Measurements from ENCODE around the gene VCL. TPM values are rescaled to one million over a fixed set of nuclear protein-coding genes. Genes with fewer than 3 reads are reported as not detected.
"Not testable (repeated sequence)": the region's sequence is repeated elsewhere in the genome, so short reads cannot be mapped to it uniquely, and the experiment has no call there.

Gene VCL
- total RNA-seq, 2 donors from 2014 or later, result 346 to 348 TPM

GRCh38 chr10:73964743-73965142 is 33.2 kb upstream of the VCL start:
- TF ChIP-seq CTCF (IDR thresholded peaks at IDR 0.05), result no peak
- DNase-seq (ENCODE audit: low spot score) (no peak), ATAC-seq (ENCODE audit: insufficient number of reproducible peaks, low FRiP score, low read depth) (no peak)
- Histone ChIP-seq H3K27ac (peak overlapping the region in 1 of 2 donors; percentile 89), H3K4me3 (no peak overlapping the region), H3K36me3 (no peaks in the 10 kb centered on the region), H3K27me3 (replicated peaks; ENCODE audit: insufficient read depth) (no peaks in the 10 kb centered on the region), H3K9me3 (no peaks in the 10 kb centered on the region), H3K4me1 (ENCODE audit: control insufficient read depth in 1 of 2, low read depth in 2 of 2) (peaks cover 22 to 35% of the 10 kb centered on the region in 2 donors)

DNA sequence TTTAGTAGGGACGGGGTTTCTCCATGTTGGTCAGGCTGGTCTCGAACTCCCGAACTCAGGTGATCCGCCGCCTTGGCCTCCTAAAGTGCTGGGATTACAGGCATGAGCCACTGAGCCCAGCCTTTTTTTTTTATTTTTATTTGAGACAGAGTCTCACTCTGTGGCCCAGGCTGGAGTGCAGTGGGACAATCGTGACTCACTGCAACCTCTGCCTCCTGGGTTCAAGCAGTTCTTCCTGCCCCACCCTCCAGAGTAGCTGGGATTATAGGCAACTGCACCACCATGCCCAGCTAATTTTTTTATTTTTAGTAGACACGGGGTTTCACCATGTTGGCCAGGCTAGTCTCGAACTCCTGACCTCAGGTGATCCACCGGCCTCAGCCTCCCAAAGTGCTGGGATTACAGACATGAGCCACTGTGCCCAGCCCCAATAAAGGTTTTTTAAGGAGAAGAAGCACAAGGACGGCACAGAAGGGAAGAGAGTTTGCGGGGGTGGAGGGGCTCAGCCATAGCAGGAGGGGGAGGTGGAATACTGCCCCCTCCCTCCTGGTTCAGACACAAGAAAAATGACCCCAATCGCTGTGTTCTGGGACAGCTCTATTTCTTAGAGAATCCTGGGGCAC is 32.5 kb upstream of the VCL start:
- H3K27ac ChIP-seq, result peak overlapping the region; percentile 89 to 90
- not testable (repeated sequence) for H3K27me3 ChIP-seq (replicated peaks; ENCODE audit: insufficient read depth); ATAC-seq (ENCODE audit: insufficient number of reproducible peaks, low FRiP score, low read depth); H3K36me3 ChIP-seq; H3K9me3 ChIP-seq; DNase-seq (ENCODE audit: low spot score)
- H3K4me1 ChIP-seq (ENCODE audit: control insufficient read depth in 1 of 2, low read depth in 2 of 2), result peaks cover 22 to 35% of the 10 kb centered on the region in 2 donors
- peak overlapping the region; percentile 45 for H3K4me3 ChIP-seq

- Histone ChIP-seq H3K27me3 (replicated peaks; ENCODE audit: insufficient read depth) (no peaks in the 10 kb centered on the region), H3K4me3 (peak overlapping the region; percentile 45), H3K9me3 (no peaks in the 10 kb centered on the region), H3K27ac (peak overlapping the region; percentile 89 to 90), H3K4me1 (ENCODE audit: control insufficient read depth in 1 of 2, low read depth in 2 of 2) (peaks cover 22 to 35% of the 10 kb centered on the region in 2 donors), H3K36me3 (no peaks in the 10 kb centered on the region)
- no peak for TF ChIP-seq CTCF (IDR thresholded peaks at IDR 0.05)
- DNase-seq (ENCODE audit: low spot score), result peak; percentile 80
- ATAC-seq (ENCODE audit: insufficient number of reproducible peaks, low FRiP score, low read depth), result peak; percentile 92
Observed at GRCh38 chr10:73965890-73966768, 31.8 kb upstream of the VCL start.

DNA sequence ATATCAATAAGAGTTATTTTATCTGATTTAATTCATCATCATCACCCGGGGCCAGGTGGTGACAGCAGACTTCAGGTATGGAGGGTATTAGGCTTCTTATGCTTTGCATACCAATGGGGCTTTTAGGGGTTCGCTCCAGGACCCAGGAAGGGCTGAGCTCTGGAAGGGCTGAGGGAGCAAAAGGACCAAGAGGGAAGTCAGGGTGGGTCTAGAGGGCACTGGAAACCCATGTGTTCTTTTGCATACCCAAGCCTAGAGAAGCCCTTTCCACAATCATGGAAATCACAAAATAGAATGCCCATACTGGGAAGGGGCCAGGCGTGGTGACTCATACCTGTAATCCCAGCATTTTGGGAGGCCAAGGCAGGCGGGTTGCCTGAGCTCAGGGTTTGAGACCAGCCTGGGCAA is 30.9 kb upstream of the VCL start:
- TF ChIP-seq CTCF (IDR thresholded peaks at IDR 0.05), result no peak
- H3K9me3 ChIP-seq, result no peaks in the 10 kb centered on the region
- ATAC-seq (ENCODE audit: insufficient number of reproducible peaks, low FRiP score, low read depth), result no peak
- no peak for DNase-seq (ENCODE audit: low spot score)
- H3K4me1 ChIP-seq (ENCODE audit: control insufficient read depth in 1 of 2, low read depth in 2 of 2), result peaks cover 22 to 35% of the 10 kb centered on the region in 2 donors
- H3K4me3 ChIP-seq, result no peak overlapping the region
- H3K27me3 ChIP-seq (replicated peaks; ENCODE audit: insufficient read depth), result no peaks in the 10 kb centered on the region
- peak overlapping the region; percentile 89 to 90 for H3K27ac ChIP-seq
- no peaks in the 10 kb centered on the region for H3K36me3 ChIP-seq

GRCh38 chr10:73967544-73967943 is 30.4 kb upstream of the VCL start:
- Histone ChIP-seq H3K36me3 (no peaks in the 10 kb centered on the region), H3K4me1 (ENCODE audit: control insufficient read depth in 1 of 2, low read depth in 2 of 2) (peaks cover 22 to 35% of the 10 kb centered on the region in 2 donors), H3K4me3 (no peak overlapping the region), H3K27me3 (replicated peaks; ENCODE audit: insufficient read depth) (no peaks in the 10 kb centered on the region), H3K27ac (peak overlapping the region; percentile 89 to 90), H3K9me3 (no peaks in the 10 kb centered on the region)
- TF ChIP-seq CTCF (IDR thresholded peaks at IDR 0.05), result no peak
- no peak for ATAC-seq (ENCODE audit: insufficient number of reproducible peaks, low FRiP score, low read depth)
- DNase-seq (ENCODE audit: low spot score), result no peak
